KMS-11 (cell line): Measurements from ENCODE around the gene WNT11.

ENCODE experiments used
- H2AFZ ChIP-seq: fragments of 200-600 bp; sonication (generic); 2 replicates; pipeline ENCODE4 v1.6.1; 2016; ENCODE audit warnings: antibody characterized with exemption, mixed run types, low read depth
- H3K27ac ChIP-seq: fragments of 200-600 bp; sonication (generic); 2 replicates; pipeline ENCODE4 v1.6.1; 2016; ENCODE audit warnings: mild to moderate bottlenecking, mixed run types
- H3K27me3 ChIP-seq: fragments of 200-600 bp; sonication (generic); 2 replicates; pipeline ENCODE4 v1.6.1; 2017; ENCODE audit warnings: mild to moderate bottlenecking, low read depth, mixed run types, moderate library complexity; ENCODE audit not compliant: insufficient read depth
- H3K36me3 ChIP-seq: fragments of 200-600 bp; sonication (generic); 2 replicates; pipeline ENCODE4 v1.6.1; 2017; ENCODE audit warnings: mild to moderate bottlenecking, mixed run types; ENCODE audit not compliant: insufficient read depth
- H3K4me1 ChIP-seq: fragments of 200-600 bp; sonication (generic); 2 replicates; pipeline ENCODE4 v1.6.1; 2016; ENCODE audit warnings: mild to moderate bottlenecking, low read depth, mixed run types; ENCODE audit not compliant: poor library complexity, severe bottlenecking
- H3K4me2 ChIP-seq: fragments of 200-600 bp; sonication (generic); 2 replicates; pipeline ENCODE4 v1.7.0; 2016; ENCODE audit warnings: mild to moderate bottlenecking, mixed run types
- H3K4me3 ChIP-seq: fragments of 200-600 bp; sonication (generic); IDR thresholded peaks from 2 replicates; pipeline ENCODE4 v1.6.1; 2017; ENCODE audit warnings: low read depth, low read length, mixed read lengths; ENCODE audit not compliant: insufficient read depth
- H3K79me2 ChIP-seq: fragments of 200-600 bp; sonication (generic); 2 replicates; pipeline ENCODE4 v1.6.1; 2016; ENCODE audit warnings: low read depth, mixed run types; ENCODE audit not compliant: insufficient read depth
- H3K9ac ChIP-seq: fragments of 200-600 bp; sonication (generic); 2 replicates; pipeline ENCODE4 v1.6.1; 2016; ENCODE audit warnings: mild to moderate bottlenecking, mixed run types
- H4K20me1 ChIP-seq: fragments of 200-600 bp; sonication (generic); 2 replicates; pipeline ENCODE4 v1.6.1; 2016; ENCODE audit warnings: mild to moderate bottlenecking, mixed run types; ENCODE audit not compliant: insufficient read depth
- TF ChIP-seq, protein P1 (sequence below): fragments of 200-600 bp; sonication (generic); conservative IDR thresholded peaks from 2 replicates; pipeline ENCODE4 v1.6.1; 2017; ENCODE audit warnings: low read depth, mild to moderate bottlenecking, antibody characterized with exemption, low read length, moderate library complexity, mixed read lengths

WNT11 gene

DNA sequence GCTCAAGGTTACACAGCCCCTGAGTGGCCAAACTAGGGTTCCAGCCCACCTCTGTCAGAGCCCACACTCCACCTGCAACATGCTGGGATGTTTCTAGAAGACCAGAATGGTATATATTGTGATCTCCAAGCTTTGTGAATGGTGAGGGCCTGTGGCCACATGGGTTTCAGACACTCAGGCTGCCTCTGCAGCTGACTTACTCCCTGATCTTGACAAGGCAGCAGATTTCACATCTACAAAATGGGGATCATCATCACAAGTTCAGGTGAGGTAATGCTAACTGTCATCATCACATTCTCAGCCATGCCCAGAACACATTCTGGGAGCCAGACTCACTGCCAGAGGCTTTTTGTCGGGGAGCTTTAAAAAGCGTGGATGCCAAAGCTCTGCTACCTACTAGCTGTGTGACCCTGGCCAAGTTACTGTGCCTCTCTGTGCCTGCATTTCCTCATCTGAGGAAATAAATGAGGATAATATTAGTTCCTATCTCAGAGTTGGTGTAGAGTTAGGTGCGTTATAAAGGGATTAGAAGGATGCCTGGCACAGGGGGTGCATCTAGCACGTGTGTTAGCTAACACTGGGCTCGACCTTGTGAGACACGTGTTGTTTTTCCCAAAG is 24.9 kb upstream of the WNT11 start:
- Histone ChIP-seq H3K9ac (peak overlapping the region; percentile 68), H3K4me2 (peak overlapping the region; percentile 72), H4K20me1 (no peaks in the 10 kb centered on the region), H3K79me2 (no peaks in the 10 kb centered on the region), H3K4me3 (no peak overlapping the region), H3K27ac (peak overlapping the region; percentile 90), H3K4me1 (peaks cover 76% of the 10 kb centered on the region), H3K27me3 (no peaks in the 10 kb centered on the region), H3K36me3 (no peaks in the 10 kb centered on the region), H2AFZ (peak overlapping the region; percentile 75)
- TF ChIP-seq, protein P1, sequence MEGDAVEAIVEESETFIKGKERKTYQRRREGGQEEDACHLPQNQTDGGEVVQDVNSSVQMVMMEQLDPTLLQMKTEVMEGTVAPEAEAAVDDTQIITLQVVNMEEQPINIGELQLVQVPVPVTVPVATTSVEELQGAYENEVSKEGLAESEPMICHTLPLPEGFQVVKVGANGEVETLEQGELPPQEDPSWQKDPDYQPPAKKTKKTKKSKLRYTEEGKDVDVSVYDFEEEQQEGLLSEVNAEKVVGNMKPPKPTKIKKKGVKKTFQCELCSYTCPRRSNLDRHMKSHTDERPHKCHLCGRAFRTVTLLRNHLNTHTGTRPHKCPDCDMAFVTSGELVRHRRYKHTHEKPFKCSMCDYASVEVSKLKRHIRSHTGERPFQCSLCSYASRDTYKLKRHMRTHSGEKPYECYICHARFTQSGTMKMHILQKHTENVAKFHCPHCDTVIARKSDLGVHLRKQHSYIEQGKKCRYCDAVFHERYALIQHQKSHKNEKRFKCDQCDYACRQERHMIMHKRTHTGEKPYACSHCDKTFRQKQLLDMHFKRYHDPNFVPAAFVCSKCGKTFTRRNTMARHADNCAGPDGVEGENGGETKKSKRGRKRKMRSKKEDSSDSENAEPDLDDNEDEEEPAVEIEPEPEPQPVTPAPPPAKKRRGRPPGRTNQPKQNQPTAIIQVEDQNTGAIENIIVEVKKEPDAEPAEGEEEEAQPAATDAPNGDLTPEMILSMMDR: no peak

DNA sequence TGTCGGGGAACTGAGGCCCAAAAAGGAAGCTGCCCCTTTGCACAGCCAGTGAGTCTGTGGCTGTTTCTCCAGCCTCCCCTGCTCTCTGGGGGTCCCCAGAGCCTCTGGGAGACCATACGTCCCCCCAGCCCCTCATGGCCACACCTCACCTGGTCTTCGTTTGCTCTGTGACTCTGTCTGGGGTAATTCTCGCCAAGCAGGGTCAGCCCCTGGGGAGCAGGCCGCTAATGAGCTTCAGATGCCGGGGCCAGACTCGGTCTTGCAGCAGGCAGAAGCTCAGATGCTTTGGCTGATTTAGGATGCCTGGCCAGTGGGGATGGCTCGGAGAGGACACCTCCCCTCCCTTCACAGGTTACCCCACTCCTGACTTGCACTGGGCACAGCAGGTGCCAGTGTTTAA is 24.1 kb upstream of the WNT11 start:
- Histone ChIP-seq H3K9ac (peak overlapping the region; percentile 68), H3K4me1 (peaks cover 76% of the 10 kb centered on the region), H3K4me2 (peak overlapping the region; percentile 72), H3K27me3 (no peaks in the 10 kb centered on the region), H3K4me3 (no peak overlapping the region), H4K20me1 (no peaks in the 10 kb centered on the region), H3K27ac (peak overlapping the region; percentile 90), H2AFZ (peak overlapping the region; percentile 75), H3K36me3 (no peaks in the 10 kb centered on the region), H3K79me2 (no peaks in the 10 kb centered on the region)
- TF ChIP-seq, protein P1: no peak

DNA sequence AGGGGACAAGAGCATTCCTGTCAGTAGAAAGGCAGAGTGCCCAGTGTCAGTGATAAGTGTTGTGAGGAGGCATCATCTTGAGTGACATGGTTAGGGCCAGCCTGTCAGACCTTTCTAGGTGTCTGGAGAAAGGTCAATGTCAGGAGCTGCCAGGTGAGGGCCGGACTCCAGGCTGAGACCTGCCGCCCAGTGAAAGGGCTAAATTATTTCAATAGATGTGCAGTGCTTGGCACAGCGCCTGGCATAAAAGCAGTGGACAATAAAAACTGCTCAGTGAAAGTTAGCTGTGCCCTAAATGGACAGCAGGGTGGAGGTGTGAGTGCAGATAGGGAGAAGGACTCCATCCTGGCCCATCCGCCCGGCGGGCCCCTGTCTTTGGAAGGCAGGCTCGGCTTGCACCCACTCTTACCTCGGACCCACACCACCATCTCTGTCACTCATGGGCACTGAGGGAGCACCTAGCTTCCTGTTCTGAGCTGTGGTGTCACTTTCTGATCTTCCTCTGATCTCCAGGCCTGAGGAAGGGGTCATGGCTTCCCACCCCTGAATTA is 23.5 kb upstream of the WNT11 start:
- Histone ChIP-seq H3K36me3 (no peaks in the 10 kb centered on the region), H2AFZ (peak overlapping the region; percentile 75; the same call in 1 of the 2 replicates), H3K4me3 (no peak overlapping the region), H3K27ac (peak overlapping the region; percentile 90), H3K79me2 (no peaks in the 10 kb centered on the region), H4K20me1 (no peaks in the 10 kb centered on the region), H3K4me1 (peaks cover 75% of the 10 kb centered on the region), H3K27me3 (no peaks in the 10 kb centered on the region), H3K4me2 (peak overlapping the region; percentile 72; the same call in 1 of the 2 replicates), H3K9ac (peak overlapping the region; percentile 68; the same call in 1 of the 2 replicates)
- TF ChIP-seq, protein P1: no peak

DNA sequence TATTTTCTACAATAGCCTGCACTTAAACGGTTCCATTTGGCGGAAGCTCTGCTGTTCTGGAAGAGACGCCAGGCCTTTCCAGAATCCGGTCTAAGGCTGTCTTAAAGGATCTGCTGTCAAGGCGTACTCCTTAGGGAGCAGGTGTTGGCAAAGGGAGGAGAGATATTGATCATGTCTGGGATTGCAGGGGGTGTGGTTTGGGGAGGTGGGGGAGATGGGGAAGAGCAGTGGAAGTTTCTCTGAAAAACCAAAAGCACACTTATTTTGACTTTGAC is 22.5 kb upstream of the WNT11 start:
- H2AFZ ChIP-seq: no peak overlapping the region
- no peak overlapping the region for H3K4me2 ChIP-seq
- TF ChIP-seq, protein P1: no peak
- no peaks in the 10 kb centered on the region for H3K36me3 ChIP-seq
- no peak overlapping the region for H3K4me3 ChIP-seq
- peaks cover 66% of the 10 kb centered on the region for H3K4me1 ChIP-seq
- H3K27me3 ChIP-seq: no peaks in the 10 kb centered on the region
- no peak overlapping the region for H3K27ac ChIP-seq
- H4K20me1 ChIP-seq: no peaks in the 10 kb centered on the region
- H3K79me2 ChIP-seq: no peaks in the 10 kb centered on the region
- no peak overlapping the region for H3K9ac ChIP-seq
